ENCODE measurements around the gene DNLZ. TPM values are rescaled to one million over a fixed set of nuclear protein-coding genes. Genes with fewer than 3 reads are reported as not detected.

DNLZ gene
- total RNA-seq, 4 donors from 2014 or later, result 1.8 to 31.1 (median 19.7) TPM

DNA sequence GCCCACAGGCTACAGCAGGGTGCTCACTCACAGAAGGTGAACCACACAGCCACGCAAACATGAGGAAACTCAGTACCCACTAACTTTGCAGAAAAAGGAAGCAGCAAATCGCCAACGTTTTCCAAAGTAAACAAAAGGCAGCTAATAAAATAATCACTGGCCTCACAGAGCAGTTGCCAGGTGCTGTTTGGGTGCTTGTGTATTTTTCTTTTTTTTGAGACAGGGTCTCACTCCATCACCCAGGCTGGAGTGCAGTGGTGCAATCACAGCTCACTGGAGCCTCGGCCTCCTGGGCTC lies 32.6 kb upstream of the DNLZ start:
- 65 to 75% methylated on average over 4 of the region's 4 CpGs for WGBS, 2 donors
- no peak for DNase-seq
- H3K36me3 ChIP-seq, result peaks cover 23 to 71% (median 43%) of the 10 kb centered on the region in 3 donors

DNA sequence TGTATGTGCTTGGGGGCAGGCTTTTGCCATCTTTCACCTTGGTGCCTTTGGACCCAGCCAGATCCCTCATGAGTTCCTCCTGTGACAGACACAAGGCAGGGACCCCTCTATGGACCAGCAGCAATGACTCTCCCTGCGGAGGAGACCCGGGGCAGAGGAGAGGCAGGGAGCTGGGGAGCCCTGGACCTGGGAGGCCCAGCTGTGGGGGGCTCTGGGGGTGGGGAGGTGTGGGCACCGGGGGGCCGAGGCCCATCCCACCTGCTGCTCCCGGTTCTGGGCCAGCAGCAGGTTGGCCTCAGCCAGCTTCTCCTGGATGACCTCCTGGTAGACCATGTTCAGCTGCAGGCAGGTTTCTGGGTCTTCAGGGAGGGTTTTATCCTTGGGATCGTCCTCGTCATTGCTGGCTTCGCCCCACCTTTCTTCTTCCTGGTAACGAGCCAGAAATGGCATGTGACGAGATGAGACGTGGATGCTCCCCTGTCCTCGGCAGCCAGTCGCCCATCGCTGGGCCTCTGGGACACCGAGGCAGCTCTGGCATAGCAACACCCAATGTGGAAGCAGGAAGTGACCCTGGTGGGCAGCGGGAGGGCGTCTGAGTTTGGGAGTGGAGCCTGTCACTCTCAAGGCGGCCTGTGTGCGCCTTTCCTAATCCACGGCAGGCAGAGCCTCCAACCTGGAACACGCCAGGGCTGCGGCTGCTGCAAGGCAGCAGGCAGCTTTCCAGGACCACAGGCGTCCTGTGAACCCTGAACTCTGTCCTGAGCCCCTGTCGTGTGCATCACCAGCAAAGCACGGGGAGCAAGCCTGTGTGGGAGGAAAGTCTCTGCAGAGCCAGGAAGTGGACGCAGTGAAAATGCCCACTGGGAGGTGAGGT lies 32.0 kb upstream of the DNLZ start:
- Histone ChIP-seq H3K4me1 (peaks cover 12 to 20% (median 14%) of the 10 kb centered on the region in 3 donors), H3K36me3 (peaks cover 23 to 76% (median 43%) of the 10 kb centered on the region in 3 donors), H3K27ac (no peak overlapping the region), H3K9me3 (no peaks in the 10 kb centered on the region), H3K27me3 (no peaks in the 10 kb centered on the region), H3K4me3 (no peak overlapping the region)
- no peak for DNase-seq
- 96 to 100% methylated on average over 1 to 8 of the region's 26 CpGs for WGBS, 2 donors
- TF ChIP-seq, protein P1, sequence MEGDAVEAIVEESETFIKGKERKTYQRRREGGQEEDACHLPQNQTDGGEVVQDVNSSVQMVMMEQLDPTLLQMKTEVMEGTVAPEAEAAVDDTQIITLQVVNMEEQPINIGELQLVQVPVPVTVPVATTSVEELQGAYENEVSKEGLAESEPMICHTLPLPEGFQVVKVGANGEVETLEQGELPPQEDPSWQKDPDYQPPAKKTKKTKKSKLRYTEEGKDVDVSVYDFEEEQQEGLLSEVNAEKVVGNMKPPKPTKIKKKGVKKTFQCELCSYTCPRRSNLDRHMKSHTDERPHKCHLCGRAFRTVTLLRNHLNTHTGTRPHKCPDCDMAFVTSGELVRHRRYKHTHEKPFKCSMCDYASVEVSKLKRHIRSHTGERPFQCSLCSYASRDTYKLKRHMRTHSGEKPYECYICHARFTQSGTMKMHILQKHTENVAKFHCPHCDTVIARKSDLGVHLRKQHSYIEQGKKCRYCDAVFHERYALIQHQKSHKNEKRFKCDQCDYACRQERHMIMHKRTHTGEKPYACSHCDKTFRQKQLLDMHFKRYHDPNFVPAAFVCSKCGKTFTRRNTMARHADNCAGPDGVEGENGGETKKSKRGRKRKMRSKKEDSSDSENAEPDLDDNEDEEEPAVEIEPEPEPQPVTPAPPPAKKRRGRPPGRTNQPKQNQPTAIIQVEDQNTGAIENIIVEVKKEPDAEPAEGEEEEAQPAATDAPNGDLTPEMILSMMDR (IDR thresholded peaks at IDR 0.05), result no peak
- TF ChIP-seq POLR2A (IDR thresholded peaks at IDR 0.05), result no peak
- intact Hi-C loops (cut with DNase I), result no loop called here

More for the DNA sequence above, 32.6 kb upstream of the DNLZ start:
- Histone ChIP-seq H3K27me3 (no peaks in the 10 kb centered on the region), H3K27ac (no peak overlapping the region), H3K4me3 (no peak overlapping the region), H3K9me3 (no peaks in the 10 kb centered on the region), H3K4me1 (peaks cover 15 to 24% (median 16%) of the 10 kb centered on the region in 3 donors)
- no peak for TF ChIP-seq POLR2A (IDR thresholded peaks at IDR 0.05)
- TF ChIP-seq, protein P1 (IDR thresholded peaks at IDR 0.05), result no peak
- intact Hi-C loops (cut with DNase I), result no loop called here

DNA sequence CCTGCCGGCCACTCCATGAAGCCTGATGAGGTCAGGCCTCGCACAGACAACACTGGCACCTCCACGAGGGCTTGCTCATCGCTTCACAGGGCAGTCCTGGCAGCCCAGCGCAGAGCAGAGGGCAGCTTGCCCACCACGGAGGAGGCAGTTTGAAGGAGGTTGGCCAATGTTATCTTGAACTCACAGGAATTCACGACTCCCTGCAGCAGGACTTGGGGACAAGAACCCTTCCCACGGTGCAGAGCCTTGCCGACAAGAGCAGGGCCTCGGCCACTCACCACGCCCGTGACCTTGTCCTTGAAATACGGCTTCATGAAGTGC lies 31.4 kb upstream of the DNLZ start:
- H3K36me3 ChIP-seq, result peaks cover 23 to 82% (median 46%) of the 10 kb centered on the region in 3 donors
- no peak for TF ChIP-seq POLR2A (IDR thresholded peaks at IDR 0.05)
- TF ChIP-seq, protein P1 (IDR thresholded peaks at IDR 0.05), result no peak
- intact Hi-C loops (cut with DNase I), result no loop called here
- no peaks in the 10 kb centered on the region for H3K27me3 ChIP-seq
- no peaks in the 10 kb centered on the region for H3K9me3 ChIP-seq
- H3K27ac ChIP-seq, result no peak overlapping the region
- H3K4me3 ChIP-seq, result no peak overlapping the region
- DNase-seq, result no peak
- 94% methylated on average over 6 of the region's 13 CpGs for WGBS, 2 donors
- peaks cover 7 to 15% (median 11%) of the 10 kb centered on the region in 3 donors for H3K4me1 ChIP-seq

DNA sequence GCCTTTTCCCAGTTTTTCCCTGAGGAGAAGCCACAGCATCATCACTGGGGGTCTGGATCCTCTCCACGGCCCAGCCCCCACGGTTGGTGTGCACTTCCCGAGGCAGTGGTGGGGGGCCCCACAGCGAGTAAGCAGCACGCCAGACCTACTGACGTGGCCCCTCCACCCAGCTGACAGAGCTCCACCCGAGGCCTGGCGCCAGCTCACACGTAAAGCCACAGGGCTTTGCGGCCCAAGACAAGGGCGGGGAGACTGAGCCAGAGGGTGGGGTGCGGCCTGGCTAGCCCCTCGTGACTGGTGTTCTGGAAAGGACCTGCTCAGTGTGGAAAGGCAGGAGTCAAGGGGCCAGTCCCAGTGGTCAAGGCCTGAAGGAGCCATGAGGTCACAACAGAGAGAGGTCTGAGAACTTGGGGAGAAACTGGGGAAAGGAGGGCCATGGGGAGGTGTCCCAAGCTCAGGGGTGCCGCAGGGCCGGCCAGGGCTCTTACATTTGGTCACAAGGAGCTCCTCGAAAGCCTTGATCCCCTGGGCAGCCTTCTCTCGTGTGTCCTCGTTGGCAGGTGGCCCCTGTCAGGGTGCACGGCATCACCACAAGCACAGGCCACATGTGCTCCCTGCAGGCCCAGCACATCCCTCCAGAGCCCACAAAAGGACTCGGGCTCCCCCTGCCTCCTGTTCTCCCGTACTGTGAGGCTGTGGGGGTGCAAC lies 30.9 kb upstream of the DNLZ start:
- WGBS, 2 donors, result 67 to 97% methylated on average over 4 to 6 of the region's 21 CpGs
- peaks cover 23 to 87% (median 46%) of the 10 kb centered on the region in 3 donors for H3K36me3 ChIP-seq
- no peak for DNase-seq
- intact Hi-C loops (cut with DNase I), result no loop called here
- no peak for TF ChIP-seq POLR2A (IDR thresholded peaks at IDR 0.05)
- TF ChIP-seq, protein P1 (IDR thresholded peaks at IDR 0.05), result no peak
- no peaks in the 10 kb centered on the region for H3K27me3 ChIP-seq
- no peak overlapping the region for H3K27ac ChIP-seq
- peaks cover 7 to 13% (median 11%) of the 10 kb centered on the region in 3 donors for H3K4me1 ChIP-seq
- no peak overlapping the region for H3K4me3 ChIP-seq
- no peaks in the 10 kb centered on the region for H3K9me3 ChIP-seq

DNA sequence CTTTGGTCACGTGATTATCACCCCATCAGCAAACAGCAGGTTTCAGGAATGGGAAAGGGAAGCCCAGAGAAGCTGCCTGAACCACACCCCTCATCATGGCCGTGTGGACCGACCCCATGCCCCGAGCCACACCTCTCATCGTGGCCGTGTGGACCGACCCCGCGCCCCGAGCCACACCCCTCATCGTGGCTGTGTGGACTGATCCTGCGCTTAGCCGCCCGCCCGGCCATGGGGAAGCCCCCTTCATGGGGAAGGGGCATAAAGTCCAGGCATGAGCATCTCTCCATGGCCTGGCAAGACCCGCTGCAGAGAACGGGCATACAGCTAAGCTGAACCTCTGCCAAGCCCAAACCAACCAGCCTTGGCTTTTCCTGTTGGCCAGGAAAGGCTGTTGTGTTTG lies 30.0 kb upstream of the DNLZ start:
- peaks cover 0 to 3% (median 1%) of the 10 kb centered on the region in 3 donors for H3K4me1 ChIP-seq
- intact Hi-C loops (cut with DNase I), result no loop called here
- 79% methylated on average over 11 of the region's 17 CpGs; no CpG with 5 or more reads in 1 of the 2 donors for WGBS, 2 donors
- no peak overlapping the region for H3K4me3 ChIP-seq
- DNase-seq, result no peak
- no peaks in the 10 kb centered on the region for H3K9me3 ChIP-seq
- no peak for TF ChIP-seq POLR2A (IDR thresholded peaks at IDR 0.05)
- TF ChIP-seq, protein P1 (IDR thresholded peaks at IDR 0.05), result no peak
- peaks cover 23 to 96% (median 46%) of the 10 kb centered on the region in 3 donors for H3K36me3 ChIP-seq
- no peaks in the 10 kb centered on the region for H3K27me3 ChIP-seq
- no peak overlapping the region for H3K27ac ChIP-seq
